Sigmoid colon (tissue), 7 donors: ENCODE data around the gene STK4. TPM values are rescaled to one million over a fixed set of nuclear protein-coding genes. Genes with fewer than 3 reads are reported as not detected.

Experiments used
- DNase-seq: peaks from one replicate; pipeline ENCODE4 v3.0.0-alpha.2; 2019
- H3K27ac ChIP-seq, 4 donors: fragments of 200-600 bp; sonication (generic); one replicate each; pipeline ENCODE4 v1.5.1; 2016 to 2019; ENCODE audit warnings: mild to moderate bottlenecking in 1 of 4
- H3K27me3 ChIP-seq, 3 donors: fragments of 200-600 bp; sonication (generic); one replicate each; pipeline ENCODE4 v1.5.1; 2019; ENCODE audit warnings: mild to moderate bottlenecking in 1 of 3
- H3K36me3 ChIP-seq, 4 donors: fragments of 200-600 bp; sonication (generic); one replicate each; pipeline ENCODE4 v1.5.1; 2016 to 2019
- H3K4me1 ChIP-seq, 4 donors: fragments of 200-600 bp; sonication (generic); one replicate each; pipeline ENCODE4 v1.5.1; 2017 to 2019
- H3K4me3 ChIP-seq, 4 donors: fragments of 200-600 bp; sonication (generic); one replicate each; pipeline ENCODE4 v1.5.1; 2017 to 2019; ENCODE audit warnings: mild to moderate bottlenecking in 2 of 4, moderate library complexity in 1 of 4
- H3K9me3 ChIP-seq, 4 donors: fragments of 200-600 bp in 3 of 4; sonication (generic) in 3 of 4; one replicate each; pipeline versions ENCODE4 v1.5.1 to v1.6.1; 2013 to 2019
- CTCF ChIP-seq, 4 experiments: fragments of 450-650 bp in 3 of 4; fragments of 200-600 bp in 1 of 4; IDR thresholded peaks; one replicate each; pipeline ENCODE4 v1.5.1; 2016 to 2019; ENCODE audit warnings: antibody characterized with exemption in 4 of 4, mild to moderate bottlenecking in 3 of 4, moderate library complexity in 2 of 4
- EP300 ChIP-seq, 4 donors: sonication (generic); formaldehyde crosslinking; IDR thresholded peaks; one replicate each; pipeline ENCODE4 v1.6.1; 2017; ENCODE audit warnings: antibody characterized with exemption in 4 of 4
- POLR2A ChIP-seq, 2 donors: fragments of 450-650 bp; IDR thresholded peaks; one replicate each; pipeline ENCODE4 v1.6.1; 2016; ENCODE audit warnings: antibody characterized with exemption in 2 of 2, mild to moderate bottlenecking in 2 of 2, moderate library complexity in 2 of 2
- POLR2AphosphoS5 ChIP-seq, 4 donors: sonication (generic); formaldehyde crosslinking; IDR thresholded peaks; one replicate each; pipeline ENCODE4 v1.6.1; 2017; ENCODE audit warnings: antibody characterized with exemption in 4 of 4
- WGBS, 2 donors: extraction: QIAGEN DNeasy Blood & Tissue Kit; methylation state at CpG; one replicate each; pipeline ENCODE4 v1.1.7; 2013; 5-methylcytosine and 5-hydroxymethylcytosine counted together
- intact Hi-C: fragments of 100-400 bp; cut with DNase I; formaldehyde crosslinking; loops from one replicate; pipeline ENCODE4 v1.15.1; 2023
- polyA plus RNA-seq, 3 donors: library from polyadenylated mRNA; stranded (reverse); fragments of 200-250 nt; gene quantifications; one replicate each; pipeline ENCODE4 v1.2.3, GENCODE V29; 2013
- total RNA-seq, 4 donors: library from RNA; depleted of rRNA; stranded (reverse); fragments of >200 nt; gene quantifications; one replicate each; pipeline ENCODE4 v1.1.0, GENCODE V29; 2016
- donor health status: healthy with polysubstance abuse.
- donor health status: Bipolar disorder and iron deficiency.
- donor health status: healthy.

Gene STK4
- total and polyA plus RNA-seq, 7 donors: 6.0 to 31.8 (median 25.7) TPM

GRCh38 chr20:45098103-45098773, 131.9 kb downstream of the STK4 start:
- no peak for DNase-seq
- TF ChIP-seq EP300 (IDR thresholded peaks at IDR 0.05): no peak
- TF ChIP-seq POLR2AphosphoS5 (IDR thresholded peaks at IDR 0.05): no peak
- no peak for TF ChIP-seq CTCF (IDR thresholded peaks at IDR 0.05)
- no peak for TF ChIP-seq POLR2A (IDR thresholded peaks at IDR 0.05)
- 9 to 43% methylated on average over 91 of the region's 91 CpGs for WGBS, 2 donors
- Histone ChIP-seq H3K4me1 (peaks cover 0 to 19% (median 14%) of the 10 kb centered on the region in 4 donors), H3K27me3 (peaks cover 18 to 58% (median 29%) of the 10 kb centered on the region in 3 donors), H3K9me3 (no peaks in the 10 kb centered on the region), H3K27ac (no peak overlapping the region), H3K36me3 (no peaks in the 10 kb centered on the region), H3K4me3 (peak overlapping the region in 2 of 4 donors; percentile 9 to 15)
- intact Hi-C loops: loop anchor here (5.0 kb wide), 1 partner anchor 194 kb away; no protein-coding TSS in a partner anchor

- Histone ChIP-seq H3K27ac (no peak within 1 kb of the TSS), H3K9me3 (no peaks in the 10 kb centered on the region), H3K4me1 (peaks cover 0 to 19% (median 13%) of the 10 kb centered on the region in 4 donors), H3K4me3 (no peak within 1 kb of the TSS), H3K36me3 (no peaks in the 10 kb centered on the region), H3K27me3 (peaks cover 18 to 58% (median 29%) of the 10 kb centered on the region in 3 donors)
- TF ChIP-seq CTCF (IDR thresholded peaks at IDR 0.05): no peak
- no peak for TF ChIP-seq POLR2A (IDR thresholded peaks at IDR 0.05)
- TF ChIP-seq POLR2AphosphoS5 (IDR thresholded peaks at IDR 0.05): no peak
- no peak for TF ChIP-seq EP300 (IDR thresholded peaks at IDR 0.05)
- no peak for DNase-seq
- intact Hi-C loops: no loop called here
- 9 to 19% methylated on average over 38 of the region's 38 CpGs for WGBS, 2 donors
Measured at GRCh38 chr20:45100563-45101245, 134.4 kb downstream of the STK4 start, which contains the start of gene KCNS1. Gene KCNS1 (minus strand): TSS chr20:45101127. CDS start chr20:45099236, 1,891 bp downstream.

- no peak overlapping the region for H3K27ac ChIP-seq
- 75 to 85% methylated on average over 6 of the region's 6 CpGs for WGBS, 2 donors
- no peak for DNase-seq
- no peak for TF ChIP-seq CTCF (IDR thresholded peaks at IDR 0.05)
- TF ChIP-seq EP300 (IDR thresholded peaks at IDR 0.05): no peak
- TF ChIP-seq POLR2A (IDR thresholded peaks at IDR 0.05): no peak
- no peak for TF ChIP-seq POLR2AphosphoS5 (IDR thresholded peaks at IDR 0.05)
- no peak overlapping the region for H3K4me3 ChIP-seq
- H3K27me3 ChIP-seq: peaks cover 18 to 52% (median 24%) of the 10 kb centered on the region in 3 donors
- H3K9me3 ChIP-seq: no peaks in the 10 kb centered on the region
- H3K36me3 ChIP-seq: no peaks in the 10 kb centered on the region
- peaks cover 0 to 19% (median 12%) of the 10 kb centered on the region in 4 donors for H3K4me1 ChIP-seq
- intact Hi-C loops: no loop called here
Measured at GRCh38 chr20:45101333-45101850, 135.1 kb downstream of the STK4 start.

DNA sequence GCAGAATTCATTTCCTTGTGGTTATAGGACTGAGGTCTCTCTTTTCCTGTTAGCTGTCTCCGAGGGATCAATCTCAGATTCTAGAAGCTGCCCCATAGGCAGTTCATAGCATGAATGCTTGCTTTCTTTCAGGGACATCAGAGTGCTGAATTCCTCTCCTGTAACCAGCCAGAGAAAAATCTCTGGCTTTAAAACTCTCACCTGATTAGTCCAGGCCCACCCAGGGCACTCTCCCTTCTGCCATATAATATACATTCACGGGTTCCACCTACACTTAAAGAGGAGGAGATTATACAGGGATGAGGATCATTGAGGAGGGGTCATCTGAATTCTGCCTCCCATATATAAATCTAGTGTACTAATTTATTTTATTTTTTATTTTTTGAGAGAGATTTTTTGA, 136.8 kb downstream of the STK4 start:
- 72 to 86% methylated on average over 2 of the region's 2 CpGs for WGBS, 2 donors
- DNase-seq: no peak
- no peaks in the 10 kb centered on the region for H3K36me3 ChIP-seq
- H3K4me1 ChIP-seq: peaks cover 0 to 12% (median 7%) of the 10 kb centered on the region in 4 donors
- intact Hi-C loops: no loop called here
- H3K4me3 ChIP-seq: no peak overlapping the region
- H3K9me3 ChIP-seq: no peaks in the 10 kb centered on the region
- TF ChIP-seq CTCF (IDR thresholded peaks at IDR 0.05) (no peak), POLR2A (IDR thresholded peaks at IDR 0.05) (no peak), EP300 (IDR thresholded peaks at IDR 0.05) (no peak), POLR2AphosphoS5 (IDR thresholded peaks at IDR 0.05) (no peak)
- H3K27me3 ChIP-seq: peaks cover 6 to 35% (median 9%) of the 10 kb centered on the region in 3 donors
- H3K27ac ChIP-seq: no peak overlapping the region
